ENCODE results near the gene ZNF750.

- TF ChIP-seq, protein P1, sequence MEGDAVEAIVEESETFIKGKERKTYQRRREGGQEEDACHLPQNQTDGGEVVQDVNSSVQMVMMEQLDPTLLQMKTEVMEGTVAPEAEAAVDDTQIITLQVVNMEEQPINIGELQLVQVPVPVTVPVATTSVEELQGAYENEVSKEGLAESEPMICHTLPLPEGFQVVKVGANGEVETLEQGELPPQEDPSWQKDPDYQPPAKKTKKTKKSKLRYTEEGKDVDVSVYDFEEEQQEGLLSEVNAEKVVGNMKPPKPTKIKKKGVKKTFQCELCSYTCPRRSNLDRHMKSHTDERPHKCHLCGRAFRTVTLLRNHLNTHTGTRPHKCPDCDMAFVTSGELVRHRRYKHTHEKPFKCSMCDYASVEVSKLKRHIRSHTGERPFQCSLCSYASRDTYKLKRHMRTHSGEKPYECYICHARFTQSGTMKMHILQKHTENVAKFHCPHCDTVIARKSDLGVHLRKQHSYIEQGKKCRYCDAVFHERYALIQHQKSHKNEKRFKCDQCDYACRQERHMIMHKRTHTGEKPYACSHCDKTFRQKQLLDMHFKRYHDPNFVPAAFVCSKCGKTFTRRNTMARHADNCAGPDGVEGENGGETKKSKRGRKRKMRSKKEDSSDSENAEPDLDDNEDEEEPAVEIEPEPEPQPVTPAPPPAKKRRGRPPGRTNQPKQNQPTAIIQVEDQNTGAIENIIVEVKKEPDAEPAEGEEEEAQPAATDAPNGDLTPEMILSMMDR (IDR thresholded peaks at IDR 0.05; ENCODE audit: insufficient read depth, low read length, poor library complexity, severe bottlenecking), result no peak
- no peak for TF ChIP-seq EZH2phosphoT487 (conservative IDR thresholded peaks at IDR 0.05; ENCODE audit: low read length)
These were observed 16.5 kb upstream of the ZNF750 start for GRCh38 chr17:82856361-82856760.

Measured in SU-DHL-6 (cell line).